CD8-positive, alpha-beta memory T cell (primary cell): ENCODE measurements around the gene CCR5AS.
A peak's percentile ranks its signal among the peaks of the same experiment; 100 is the strongest.
"Not testable (repeated sequence)": the region's sequence is repeated elsewhere in the genome, so short reads cannot be mapped to it uniquely, and the experiment has no call there.

Experiments
- CTCF ChIA-PET: fragments of 350-600 bp; sonication (Branson Sonifier 250); formaldehyde crosslinking; loops from one replicate; lab custom pipeline; 2021; ENCODE audit warnings: antibody characterized with exemption; lab: Charles Lee
- POLR2A ChIA-PET: fragments of 350-600 bp; sonication (Branson Sonifier 250); formaldehyde crosslinking; loops from one replicate; lab custom pipeline; 2021; ENCODE audit warnings: antibody characterized with exemption; lab: Charles Lee
- DNase-seq, 5 donors: peaks; one replicate each; pipeline versions ENCODE4 v3.0.0 to v3.0.0-alpha.2; 2020 to 2022; ENCODE audit warnings: mixed read lengths in 1 of 5
- H3K27ac ChIP-seq: one replicate; pipeline ENCODE4 v1.7.0; 2013; ENCODE audit warnings: low read depth, mild to moderate bottlenecking, low read length, moderate library complexity
- H3K27me3 ChIP-seq: 2 replicates; pipeline ENCODE4 v1.7.0; 2013; ENCODE audit warnings: low read length, mild to moderate bottlenecking; ENCODE audit not compliant: insufficient read depth, poor library complexity, severe bottlenecking
- H3K36me3 ChIP-seq: 2 replicates; pipeline ENCODE4 v1.7.0; 2013; ENCODE audit warnings: mild to moderate bottlenecking, low read length, moderate library complexity; ENCODE audit not compliant: insufficient read depth
- H3K4me1 ChIP-seq: 2 replicates; pipeline ENCODE4 v1.7.0; 2013; ENCODE audit warnings: mild to moderate bottlenecking, low read length, moderate library complexity; ENCODE audit not compliant: insufficient read depth
- H3K4me3 ChIP-seq: 2 replicates; pipeline ENCODE4 v1.7.0; 2013; ENCODE audit warnings: mild to moderate bottlenecking, low read length
- H3K9me3 ChIP-seq: 2 replicates; pipeline ENCODE4 v1.7.0; 2013; ENCODE audit warnings: mild to moderate bottlenecking, low read length
- H3K27ac Mint-ChIP-seq, 8 donors: one replicate each; pipeline ENCODE4 v1.8.0; 2020 to 2021; ENCODE audit warnings: mixed read lengths in 8 of 8, mild to moderate bottlenecking in 6 of 8, inconsistent platforms in 3 of 8, moderate library complexity in 3 of 8
- H3K27me3 Mint-ChIP-seq, 2 donors: one replicate each; pipeline ENCODE4 v1.8.0; 2020 to 2021; ENCODE audit warnings: mixed read lengths in 2 of 2, mild to moderate bottlenecking in 1 of 2, moderate library complexity in 1 of 2
- H3K36me3 Mint-ChIP-seq, 3 donors: one replicate each; pipeline ENCODE4 v1.8.0; 2020 to 2021; ENCODE audit warnings: mixed read lengths in 3 of 3, inconsistent platforms in 1 of 3, mild to moderate bottlenecking in 1 of 3
- H3K4me1 Mint-ChIP-seq, 3 donors: one replicate each; pipeline ENCODE4 v1.8.0; 2020 to 2021; ENCODE audit warnings: mixed read lengths in 3 of 3, inconsistent platforms in 1 of 3, mild to moderate bottlenecking in 1 of 3
- H3K4me3 Mint-ChIP-seq, 7 donors: one replicate each; pipeline ENCODE4 v1.8.0; 2020 to 2021; ENCODE audit warnings: mixed read lengths in 7 of 7, mild to moderate bottlenecking in 6 of 7, moderate library complexity in 4 of 7, inconsistent platforms in 2 of 7
- H3K9me3 Mint-ChIP-seq, 5 donors: one replicate each; pipeline ENCODE4 v1.8.0; 2020 to 2022; ENCODE audit warnings: mixed read lengths in 5 of 5, mild to moderate bottlenecking in 3 of 5, moderate library complexity in 2 of 5, inconsistent platforms in 1 of 5

CCR5AS gene

DNA sequence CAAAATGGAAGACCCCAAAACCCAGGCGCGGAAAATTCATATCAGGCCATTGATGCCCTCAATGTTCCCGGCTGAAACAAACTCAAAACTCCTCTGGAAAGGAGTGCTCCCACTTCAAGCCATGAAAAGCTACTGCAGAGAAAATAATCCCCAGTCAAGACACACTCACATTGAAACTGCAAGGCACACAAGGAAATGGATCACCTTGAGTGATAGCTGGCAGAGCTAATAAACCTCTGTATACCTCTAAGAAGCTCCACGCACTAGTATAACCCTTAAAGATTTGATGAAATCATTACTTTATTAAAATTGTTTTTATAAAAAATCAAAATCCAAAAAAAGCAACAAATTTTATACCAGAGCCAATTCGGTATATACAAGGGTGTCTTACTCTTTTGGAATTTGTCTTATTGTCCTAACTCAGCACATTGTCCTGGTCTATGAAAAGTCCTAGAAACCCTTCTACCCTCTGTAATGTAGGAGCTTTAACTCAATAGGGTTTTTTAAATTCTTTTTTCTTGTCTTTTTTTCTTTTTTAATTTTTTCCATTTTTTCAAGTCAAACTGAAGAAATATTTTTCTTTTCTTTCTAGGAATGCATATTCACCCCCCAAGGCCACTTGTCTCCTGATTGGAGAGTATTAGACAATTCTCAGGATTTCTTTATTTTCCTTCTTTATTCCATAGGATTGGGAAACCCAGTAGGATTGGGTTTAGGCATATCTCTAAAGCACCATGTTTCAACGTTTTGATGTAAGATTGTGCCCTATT is 8.5 kb downstream of the CCR5AS start:
- Mint-ChIP-seq H3K9me3 (peaks cover 0 to 2% (median 0%) of the 10 kb centered on the region in 5 donors), H3K4me1 (peaks cover 0 to 2% (median 2%) of the 10 kb centered on the region in 3 donors), H3K27me3 (peaks cover 0 to 2% of the 10 kb centered on the region in 2 donors), H3K27ac (no peak overlapping the region), H3K36me3 (no peaks in the 10 kb centered on the region), H3K4me3 (no peak overlapping the region)
- DNase-seq, result no peak
- ChIA-PET CTCF (interaction anchor here (0.8 kb wide), 1 partner anchor 122 kb away, joined by 3 read pairs; no protein-coding TSS in a partner anchor), POLR2A (no interaction called here)
- Histone ChIP-seq H3K4me1 (no peaks in the 10 kb centered on the region), H3K4me3 (no peak overlapping the region), H3K27me3 (no peaks in the 10 kb centered on the region), H3K9me3 (no peaks in the 10 kb centered on the region), H3K27ac (no peak overlapping the region), H3K36me3 (no peaks in the 10 kb centered on the region)

DNA sequence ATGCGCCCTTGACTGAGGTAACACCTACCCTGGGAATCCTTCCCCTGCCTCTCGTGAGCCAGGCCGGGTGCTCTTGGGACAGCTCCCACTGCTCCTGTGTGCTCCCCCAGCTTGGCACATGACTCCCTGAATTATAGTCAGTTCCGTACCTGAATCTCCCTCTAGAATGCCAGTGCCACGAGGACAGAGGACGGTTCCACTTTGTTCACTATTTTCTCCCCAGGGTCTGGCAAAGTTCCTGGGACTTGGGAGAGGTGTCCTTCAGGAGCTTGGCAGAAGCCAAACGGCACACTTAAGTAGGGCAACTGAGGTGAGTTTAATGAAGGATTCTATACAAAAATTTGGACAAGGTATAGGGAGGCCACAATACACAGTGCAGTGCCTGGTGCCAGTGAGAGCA is 9.8 kb downstream of the CCR5AS start:
- no peaks in the 10 kb centered on the region for H3K4me1 ChIP-seq
- peak overlapping the region in 1 of 8 donors; percentile 55 for H3K27ac Mint-ChIP-seq
- H3K27me3 ChIP-seq, result no peaks in the 10 kb centered on the region
- H3K27ac ChIP-seq, result no peak overlapping the region
- H3K36me3 ChIP-seq, result no peaks in the 10 kb centered on the region
- peaks cover 0 to 2% (median 2%) of the 10 kb centered on the region in 3 donors for H3K4me1 Mint-ChIP-seq
- peaks cover 0 to 2% of the 10 kb centered on the region in 2 donors for H3K27me3 Mint-ChIP-seq
- no peak for DNase-seq
- ChIA-PET POLR2A (no interaction called here), CTCF (no interaction called here)
- H3K36me3 Mint-ChIP-seq, result no peaks in the 10 kb centered on the region
- H3K9me3 Mint-ChIP-seq, result no peaks in the 10 kb centered on the region
- no peak overlapping the region for H3K4me3 ChIP-seq
- H3K4me3 Mint-ChIP-seq, result no peak overlapping the region
- no peaks in the 10 kb centered on the region for H3K9me3 ChIP-seq

DNA sequence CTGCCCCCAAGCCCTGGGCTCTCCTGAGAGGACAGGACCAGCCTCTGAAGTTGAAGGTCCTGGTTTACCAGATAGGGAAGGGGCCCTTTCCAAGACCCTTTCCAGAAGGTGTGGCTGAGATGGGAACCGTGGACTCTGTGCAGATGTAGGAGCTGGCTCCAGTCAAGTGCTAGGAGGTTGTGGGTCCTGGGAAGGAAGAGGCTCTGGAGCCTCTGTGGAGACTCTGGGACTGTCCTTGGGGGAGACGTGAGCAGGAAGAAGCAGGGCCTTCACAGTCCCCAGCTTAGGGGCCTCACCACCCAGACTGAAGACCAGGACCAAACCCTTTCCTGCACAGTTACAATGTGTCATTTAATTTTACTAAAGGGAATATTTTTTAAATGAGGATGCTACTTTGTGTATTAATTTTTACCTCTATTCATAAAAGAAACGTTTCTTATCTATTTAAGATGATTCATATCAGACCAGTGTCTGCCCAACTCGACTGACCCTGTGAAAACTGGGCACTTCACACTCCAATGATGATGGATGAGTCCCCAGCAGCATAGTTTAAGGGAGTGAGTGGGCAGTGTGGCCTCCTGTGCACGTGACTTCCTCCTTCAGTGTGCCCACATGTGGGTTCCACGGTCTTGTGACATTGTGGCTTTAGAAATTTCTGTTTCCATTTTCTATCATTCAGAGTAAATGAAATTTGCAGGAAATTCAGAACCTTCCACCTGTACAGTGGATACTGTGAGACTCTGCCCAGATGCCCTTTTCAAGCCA is 10.9 kb downstream of the CCR5AS start:
- Mint-ChIP-seq H3K36me3 (no peaks in the 10 kb centered on the region), H3K4me3 (no peak overlapping the region), H3K27ac (peak overlapping the region in 1 of 8 donors; percentile 33), H3K27me3 (peaks cover 0 to 2% of the 10 kb centered on the region in 2 donors), H3K9me3 (no peaks in the 10 kb centered on the region), H3K4me1 (peaks cover 0 to 2% (median 2%) of the 10 kb centered on the region in 3 donors)
- Histone ChIP-seq H3K27me3 (no peaks in the 10 kb centered on the region), H3K36me3 (no peaks in the 10 kb centered on the region), H3K4me3 (no peak overlapping the region), H3K4me1 (no peaks in the 10 kb centered on the region), H3K27ac (no peak overlapping the region), H3K9me3 (no peaks in the 10 kb centered on the region)
- POLR2A ChIA-PET, result no interaction called here
- DNase-seq, result no peak
- CTCF ChIA-PET, result no interaction called here

DNA sequence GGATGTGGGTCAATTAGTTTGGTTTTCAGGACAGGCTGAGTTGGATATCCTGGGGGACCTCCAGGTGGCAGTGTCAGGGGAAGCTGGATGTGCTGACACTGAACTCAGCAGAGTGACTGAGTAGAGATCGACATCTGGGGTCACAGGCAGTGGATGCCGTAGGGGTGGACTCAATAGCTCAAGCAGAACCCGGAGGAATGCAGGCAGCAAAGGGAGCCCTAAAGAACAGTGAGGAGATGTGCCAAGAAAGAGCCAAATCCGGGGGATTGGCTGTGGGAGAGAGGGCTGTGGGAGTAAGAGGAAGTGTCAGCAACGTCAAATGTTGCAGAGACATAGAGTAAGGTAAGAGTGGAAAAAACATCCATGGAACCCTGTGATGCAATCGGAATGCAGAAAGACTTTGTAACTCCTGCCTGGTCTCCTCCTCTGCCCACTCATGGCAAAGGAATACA is 11.6 kb downstream of the CCR5AS start:
- POLR2A ChIA-PET, result no interaction called here
- H3K36me3 Mint-ChIP-seq, result no peaks in the 10 kb centered on the region

DNA sequence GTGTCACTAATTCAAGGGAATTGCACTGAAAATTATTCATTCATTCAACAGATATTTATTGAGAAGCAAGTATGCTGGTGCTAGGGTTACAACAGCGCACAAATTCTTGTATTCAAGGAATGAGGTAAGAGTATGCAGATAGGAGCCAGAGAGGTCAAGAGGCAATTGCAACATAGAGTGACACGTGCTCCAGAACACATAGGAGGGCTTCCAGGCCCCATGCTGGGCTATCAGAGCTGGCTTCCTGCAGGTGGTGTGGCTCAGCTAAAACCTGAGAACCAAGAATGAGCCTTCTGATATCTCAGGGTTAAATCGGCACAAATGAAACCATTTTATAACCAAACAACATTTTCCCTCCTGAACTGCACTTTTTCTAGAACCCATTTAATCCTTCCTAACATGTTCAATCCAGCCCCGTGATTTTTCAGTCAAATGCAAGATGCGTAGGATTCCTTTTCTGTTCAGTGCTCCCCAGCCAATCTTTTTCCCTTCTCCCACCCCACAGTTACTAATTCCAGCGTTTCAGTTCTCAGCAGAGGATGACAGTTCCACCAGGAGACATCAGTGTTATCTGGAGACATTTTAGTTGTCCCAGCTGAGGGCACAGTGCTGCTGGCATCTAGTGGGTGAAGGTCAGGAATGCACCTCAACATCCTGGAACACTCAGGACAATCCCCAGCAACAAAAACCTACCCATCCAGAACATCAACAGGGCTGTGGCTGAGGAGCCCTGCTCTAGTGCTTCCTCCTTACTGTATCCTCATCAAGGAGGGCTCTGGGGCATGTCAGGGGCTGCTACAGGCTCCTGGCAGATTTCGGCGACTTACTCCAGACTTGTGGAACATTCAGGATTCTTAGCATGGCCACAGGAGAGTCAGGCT is 13.1 kb downstream of the CCR5AS start:
- H3K4me3 ChIP-seq, result no peak overlapping the region
- H3K27me3 ChIP-seq, result no peaks in the 10 kb centered on the region
- DNase-seq, result no peak
- Mint-ChIP-seq H3K27me3 (peaks cover 0 to 2% of the 10 kb centered on the region in 2 donors), H3K36me3 (no peaks in the 10 kb centered on the region), H3K9me3 (no peaks in the 10 kb centered on the region), H3K27ac (no peak overlapping the region), H3K4me3 (no peak overlapping the region), H3K4me1 (peaks cover 0 to 2% (median 2%) of the 10 kb centered on the region in 3 donors)
- H3K4me1 ChIP-seq, result no peaks in the 10 kb centered on the region
- CTCF ChIA-PET, result no interaction called here
- H3K36me3 ChIP-seq, result no peaks in the 10 kb centered on the region
- H3K9me3 ChIP-seq, result no peaks in the 10 kb centered on the region
- POLR2A ChIA-PET, result no interaction called here
- H3K27ac ChIP-seq, result no peak overlapping the region

More for the DNA sequence above, 11.6 kb downstream of the CCR5AS start:
- DNase-seq, result no peak
- CTCF ChIA-PET, result no interaction called here
- Histone ChIP-seq H3K36me3 (no peaks in the 10 kb centered on the region), H3K27me3 (no peaks in the 10 kb centered on the region), H3K9me3 (no peaks in the 10 kb centered on the region), H3K4me1 (no peaks in the 10 kb centered on the region), H3K4me3 (no peak overlapping the region), H3K27ac (no peak overlapping the region)
- Mint-ChIP-seq H3K27me3 (peaks cover 0 to 2% of the 10 kb centered on the region in 2 donors), H3K4me3 (no peak overlapping the region), H3K9me3 (no peaks in the 10 kb centered on the region), H3K27ac (peak overlapping the region in 1 of 8 donors; percentile 47), H3K4me1 (peaks cover 0 to 2% (median 2%) of the 10 kb centered on the region in 3 donors)

DNA sequence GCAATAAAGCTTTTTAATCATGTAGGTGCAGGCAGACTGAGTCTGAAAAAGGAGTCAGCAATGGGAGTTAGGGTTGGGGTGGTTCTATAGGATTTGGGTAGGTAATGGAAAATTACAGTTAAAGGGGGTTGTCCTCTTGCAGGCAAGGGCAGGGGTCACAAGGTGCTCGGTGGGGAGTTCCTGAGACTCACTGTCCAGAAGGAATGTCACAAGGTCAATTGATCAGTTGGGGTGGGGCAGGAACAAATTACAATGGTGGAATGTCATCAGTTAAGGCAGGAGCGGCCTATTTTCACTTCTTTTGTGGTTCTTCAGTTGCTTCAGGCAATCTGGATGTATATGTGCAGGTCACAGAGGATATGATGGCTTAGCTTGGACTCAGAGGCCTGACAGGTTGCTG is 13.9 kb downstream of the CCR5AS start:
- no peaks in the 10 kb centered on the region for H3K4me1 ChIP-seq
- no peak overlapping the region for H3K27ac ChIP-seq
- ChIA-PET CTCF (no interaction called here), POLR2A (no interaction called here)
- H3K9me3 ChIP-seq, result no peaks in the 10 kb centered on the region
- no peaks in the 10 kb centered on the region for H3K9me3 Mint-ChIP-seq
- peaks cover 0 to 2% (median 2%) of the 10 kb centered on the region in 3 donors for H3K4me1 Mint-ChIP-seq
- H3K27me3 ChIP-seq, result no peaks in the 10 kb centered on the region
- H3K36me3 ChIP-seq, result no peaks in the 10 kb centered on the region
- H3K4me3 ChIP-seq, result no peak overlapping the region
- H3K36me3 Mint-ChIP-seq, result no peaks in the 10 kb centered on the region
- no peak overlapping the region for H3K4me3 Mint-ChIP-seq
- H3K27ac Mint-ChIP-seq, result no peak overlapping the region
- H3K27me3 Mint-ChIP-seq, result peaks cover 0 to 2% of the 10 kb centered on the region in 2 donors
- no peak for DNase-seq

DNA sequence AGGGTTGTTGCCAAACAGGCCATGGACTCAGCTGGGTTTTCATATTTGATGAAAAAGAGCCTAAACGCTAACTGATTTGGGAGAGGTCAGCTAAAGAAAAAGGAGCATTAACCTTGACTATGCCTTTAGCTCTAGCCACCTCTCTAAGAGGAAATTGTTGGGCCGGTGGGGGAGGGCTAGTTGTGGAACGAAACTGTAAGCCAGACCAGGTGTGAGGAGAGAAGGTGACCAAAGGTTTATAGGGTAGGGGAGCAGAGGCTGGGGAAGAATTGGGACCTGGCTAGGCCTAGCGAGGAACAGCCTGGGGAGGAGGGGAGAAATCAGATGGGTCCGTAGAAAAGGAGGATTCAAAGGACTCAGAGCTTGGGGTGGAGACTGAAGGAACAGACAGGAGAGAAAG is 15.3 kb downstream of the CCR5AS start:
- H3K4me1 Mint-ChIP-seq, CTCF ChIA-PET, H3K36me3 Mint-ChIP-seq, POLR2A ChIA-PET, H3K9me3 Mint-ChIP-seq, H3K27me3 Mint-ChIP-seq, H3K27me3 ChIP-seq, H3K4me1 ChIP-seq, H3K4me3 Mint-ChIP-seq, DNase-seq, H3K4me3 ChIP-seq, H3K36me3 ChIP-seq, H3K9me3 ChIP-seq, H3K27ac ChIP-seq: not testable (repeated sequence)
- peak overlapping the region in 1 of 8 donors; percentile 15 for H3K27ac Mint-ChIP-seq
